NOMO-1 treated with dmso at 0.1 percent for 144 hours (cell line): Measurements from ENCODE around the gene COL4A1.

Experiments used
- DNase-seq: peaks from one replicate; lab custom pipeline; 2025; ENCODE audit not compliant: unreplicated experiment; lab: John Stamatoyannopoulos, UW

Gene COL4A1

DNA sequence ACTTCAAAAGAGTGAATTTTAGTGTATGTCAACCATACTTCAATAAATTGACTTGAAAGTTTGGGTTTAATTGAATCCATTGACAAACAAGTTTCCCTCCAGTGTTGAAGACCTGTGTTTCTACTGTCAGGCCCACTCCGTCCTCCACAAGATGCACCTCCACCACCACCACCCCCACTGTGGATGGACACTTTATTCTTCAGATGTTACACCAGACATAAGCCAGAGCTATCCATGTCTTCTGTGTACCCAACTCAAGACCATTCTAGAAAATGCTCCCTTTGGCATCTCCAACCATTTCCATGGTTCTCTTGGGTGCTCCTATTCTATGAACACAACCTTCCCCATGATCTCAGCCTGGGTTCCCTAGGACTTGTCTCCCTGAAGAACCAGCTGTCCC is 207.0 kb downstream of the COL4A1 start:
- no peak for DNase-seq
